GM19193 (cell line): ENCODE measurements around the gene PAF1.

ENCODE experiments used
- POLR2A ChIP-seq: IDR thresholded peaks from 4 replicates; pipeline ENCODE4 v1.6.1; 2011; ENCODE audit not compliant: insufficient read depth, insufficient read length; ENCODE audit errors: extremely low read depth

The PAF1 gene

GRCh38 chr19:39424934-39425333 lies 34.0 kb upstream of the PAF1 start:
- TF ChIP-seq POLR2A, result no peak

DNA sequence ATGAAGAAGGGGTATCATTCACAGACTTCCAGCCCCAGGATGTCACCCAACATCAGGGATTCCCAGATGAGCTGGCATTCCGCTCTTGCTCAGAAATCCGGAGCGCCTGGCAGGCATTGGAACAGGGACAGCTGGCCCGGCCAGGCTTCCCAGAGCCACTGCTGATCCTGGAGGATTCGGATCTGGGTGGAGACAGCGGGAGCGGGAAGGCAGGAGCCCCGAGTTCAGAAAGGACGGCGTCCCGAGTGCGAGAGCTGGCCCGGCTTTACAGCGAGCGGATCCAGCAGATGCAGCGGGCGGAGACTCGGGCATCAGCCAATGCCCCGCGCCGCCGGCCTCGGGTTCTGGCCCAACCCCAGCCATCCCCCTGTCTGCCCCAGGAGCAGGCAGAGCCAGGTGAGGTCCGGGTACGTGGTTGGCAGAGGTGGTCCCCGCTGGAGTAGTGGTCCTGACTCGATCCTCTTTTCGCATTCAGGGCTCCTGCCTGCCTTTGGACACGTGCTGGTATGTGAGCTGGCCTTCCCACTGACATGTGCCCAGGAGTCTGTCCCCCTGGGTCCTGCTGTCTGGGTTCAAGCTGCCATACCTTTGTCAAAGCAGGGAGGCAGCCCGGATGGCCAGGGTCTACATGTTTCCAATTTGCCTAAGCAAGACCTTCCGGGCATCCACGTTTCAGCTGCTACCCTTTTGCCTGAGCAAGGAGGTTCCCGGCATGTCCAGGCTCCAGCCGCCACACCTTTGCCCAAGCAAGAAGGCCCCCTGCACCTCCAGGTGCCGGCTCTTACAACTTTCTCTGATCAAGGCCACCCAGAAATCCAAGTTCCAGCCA lies 32.6 kb upstream of the PAF1 start:
- no peak for TF ChIP-seq POLR2A

- TF ChIP-seq POLR2A, result no peak
Measured at GRCh38 chr19:39422020-39422419, 31.1 kb upstream of the PAF1 start.

- no peak for TF ChIP-seq POLR2A
Measured at GRCh38 chr19:39420769-39421168, 29.9 kb upstream of the PAF1 start.

GRCh38 chr19:39419003-39419402 lies 28.1 kb upstream of the PAF1 start:
- no peak for TF ChIP-seq POLR2A

DNA sequence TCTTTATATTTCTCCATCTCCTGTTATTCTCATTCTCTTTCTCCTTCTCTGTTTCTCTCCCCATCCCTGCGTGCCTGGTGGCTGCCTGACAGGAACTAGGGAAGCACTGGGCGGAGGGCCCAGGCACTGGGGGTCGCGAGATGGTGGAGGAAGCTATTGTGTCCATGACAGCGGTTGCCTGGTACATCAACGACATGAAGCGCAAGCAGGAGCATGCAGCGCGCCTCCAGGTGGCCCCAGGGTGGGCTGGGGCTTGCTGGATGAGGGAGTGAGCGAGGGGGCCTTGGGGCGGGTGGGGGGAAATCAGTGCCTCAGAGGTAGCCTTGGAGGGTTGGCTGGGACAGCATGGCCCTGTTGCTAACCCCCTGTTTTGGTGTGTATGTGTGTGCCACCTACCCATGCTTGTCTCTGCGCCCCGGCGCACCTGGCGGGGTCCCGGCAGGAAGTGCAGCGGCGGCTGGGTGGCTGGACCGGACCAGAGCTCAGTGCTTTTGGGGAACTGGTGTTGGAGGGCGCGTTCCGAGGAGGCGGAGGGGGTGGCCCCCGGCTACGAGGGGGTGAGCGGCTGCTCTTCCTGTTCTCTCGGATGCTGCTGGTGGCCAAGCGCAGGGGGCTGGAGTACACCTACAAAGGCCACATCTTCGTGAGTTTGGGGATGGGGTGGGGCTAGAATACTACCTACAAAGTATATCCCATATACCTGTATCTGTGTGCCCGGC lies 26.7 kb upstream of the PAF1 start:
- TF ChIP-seq POLR2A, result no peak

DNA sequence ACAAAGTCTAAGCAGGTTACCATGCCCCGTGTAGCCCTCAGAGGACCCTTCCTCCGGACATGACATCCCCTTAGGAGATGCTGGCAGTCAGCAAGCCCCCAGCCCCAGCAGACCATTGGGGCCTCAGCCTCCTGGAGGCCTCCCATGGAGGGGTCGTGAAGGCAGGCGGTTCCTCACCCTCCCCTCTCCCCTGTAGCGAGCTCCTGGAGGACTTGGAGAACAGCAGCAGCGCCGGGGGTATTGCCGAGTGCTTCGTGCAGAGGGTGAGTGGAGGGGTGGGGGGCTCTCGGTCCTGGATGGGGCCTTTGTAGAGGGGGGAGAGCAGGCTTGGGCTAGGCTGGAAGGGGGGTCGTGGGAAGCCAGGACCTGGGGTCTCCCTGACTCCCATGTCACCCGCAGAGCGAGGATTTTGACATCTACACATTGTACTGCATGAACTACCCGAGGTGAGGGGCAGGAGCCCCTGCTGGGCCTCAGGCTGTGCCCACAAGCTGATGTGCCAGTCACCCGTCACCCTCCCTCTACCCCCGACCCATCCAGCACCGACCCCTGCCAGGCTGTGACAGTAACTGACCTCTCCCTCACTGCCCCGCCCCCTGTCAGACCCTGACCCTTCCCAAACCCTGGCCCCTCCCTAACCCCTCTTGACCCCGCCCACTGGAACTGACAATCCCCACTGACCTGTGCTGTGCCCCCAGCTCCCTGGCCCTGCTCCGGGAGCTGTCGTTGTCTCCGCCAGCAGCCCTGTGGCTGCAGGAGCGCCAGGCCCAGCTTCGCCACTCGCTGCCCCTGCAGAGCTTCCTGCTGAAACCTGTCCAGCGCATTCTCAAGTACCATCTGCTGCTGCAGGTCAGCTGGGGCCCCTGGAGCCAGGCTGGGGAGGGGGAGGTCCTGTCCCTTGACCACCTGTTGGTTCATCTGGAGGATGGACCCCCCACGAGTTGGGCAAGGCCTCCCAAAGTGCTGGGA lies 25.5 kb upstream of the PAF1 start:
- no peak for TF ChIP-seq POLR2A

- no peak for TF ChIP-seq POLR2A
Measured at GRCh38 chr19:39415111-39416046, 24.5 kb upstream of the PAF1 start.

GRCh38 chr19:39413911-39414608 lies 23.2 kb upstream of the PAF1 start:
- TF ChIP-seq POLR2A, result no peak

DNA sequence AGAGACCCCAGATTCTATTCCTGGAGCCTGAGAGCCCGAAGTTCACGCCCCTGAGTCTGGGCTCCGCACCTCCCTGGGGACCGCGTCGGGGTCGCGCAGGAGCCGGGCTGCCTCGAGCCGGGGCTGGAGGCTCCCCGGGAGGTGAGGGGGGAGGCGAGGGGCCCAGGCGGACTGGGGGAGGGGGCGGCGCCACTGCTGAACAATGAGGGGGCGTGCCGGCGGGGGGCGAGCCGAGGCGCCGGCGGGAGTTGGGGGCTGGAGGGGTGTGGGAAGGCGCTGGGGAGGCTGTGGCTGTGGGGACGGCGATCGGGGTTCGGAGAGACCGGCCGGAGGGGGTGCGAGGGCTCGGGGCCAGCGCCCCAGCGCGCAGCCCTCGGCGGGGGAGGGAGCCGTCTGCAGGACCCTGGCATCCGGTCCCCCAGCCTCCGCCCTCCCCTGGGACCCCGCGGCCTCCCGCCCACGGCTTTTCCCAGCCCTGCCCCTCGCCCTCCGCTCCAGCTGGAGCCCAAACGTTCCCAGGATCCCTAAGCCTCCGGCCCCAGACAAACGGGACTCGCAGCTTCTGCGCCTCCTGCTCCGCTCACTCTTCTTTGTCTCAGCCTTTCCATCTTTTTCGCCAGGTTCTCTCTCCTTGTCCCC lies 22.5 kb upstream of the PAF1 start:
- no peak for TF ChIP-seq POLR2A

- TF ChIP-seq POLR2A, result no peak
Measured at GRCh38 chr19:39412867-39413271, 22.0 kb upstream of the PAF1 start.

DNA sequence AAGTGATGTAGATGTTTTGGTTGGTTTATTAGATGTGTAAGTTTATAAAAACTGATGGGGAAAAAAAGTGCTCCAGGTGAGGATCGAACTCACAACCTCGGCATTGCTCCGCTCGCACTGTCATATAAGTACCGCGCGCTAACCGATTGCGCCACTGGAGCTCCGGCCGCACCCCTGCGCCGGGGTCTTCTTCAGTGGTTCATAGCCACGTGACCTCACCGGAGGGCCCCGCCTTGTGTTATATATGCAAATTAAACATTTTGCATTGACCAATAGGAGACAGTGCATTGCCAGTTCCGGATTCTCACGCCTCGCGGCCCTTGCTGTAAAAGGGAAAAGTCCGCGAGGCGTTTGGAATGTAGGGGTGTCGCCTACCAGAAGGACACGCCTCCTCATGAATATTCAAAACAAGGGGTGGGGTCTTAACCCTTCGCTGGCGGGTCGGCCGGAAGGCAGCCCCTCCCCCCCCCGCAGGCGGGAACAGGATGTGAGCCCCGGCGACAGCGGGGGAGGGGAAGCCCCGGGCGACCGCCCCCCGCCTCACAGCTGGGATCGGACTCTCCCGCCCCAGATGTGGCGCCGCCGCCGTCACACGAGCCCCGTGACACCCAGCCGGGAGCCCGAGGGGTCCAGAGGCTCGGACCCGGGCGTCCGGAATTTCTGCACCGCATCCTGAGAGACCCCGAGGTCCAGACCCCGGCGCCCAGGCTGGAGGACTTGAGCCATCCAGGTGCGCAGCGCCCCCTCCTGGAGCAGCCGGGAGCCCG lies 21.4 kb upstream of the PAF1 start, which contains the start of gene PLEKHG2:
Gene PLEKHG2 (plus strand): TSS at position 570 of the 767 bp plus-strand sequence. CDS start 1,418 bp downstream, outside the sequence.
- TF ChIP-seq POLR2A, result peak; percentile 97
